Measurements from ENCODE around the gene GNG8. TPM values are rescaled to one million over a fixed set of nuclear protein-coding genes. Genes with fewer than 3 reads are reported as not detected.

Gene GNG8
- total RNA-seq, 1 donor from 2014 or later = not detected

GRCh38 chr19:46660008-46660517 lies 24.1 kb upstream of the GNG8 start:
- no peaks in the 10 kb centered on the region for H3K27me3 ChIP-seq (ENCODE audit: insufficient read depth, low read length)
- H2AFZ ChIP-seq (ENCODE audit: low read depth, low read length) = peak overlapping the region; percentile 69
- H3K4me3 ChIP-seq (ENCODE audit: insufficient read depth, low read depth, low read length) = peak overlapping the region; percentile 65
- TF ChIP-seq CTCF (IDR thresholded peaks at IDR 0.05; ENCODE audit: insufficient read depth, low read depth, low read length) (no peak), EZH2 (IDR thresholded peaks at IDR 0.05; ENCODE audit: insufficient read depth, low read length) (no peak)
- Mint-ChIP-seq H3K27ac (ENCODE audit: unreplicated experiment) (peak overlapping the region; percentile 81), H3K27me3 (ENCODE audit: low read depth, unreplicated experiment) (peaks cover 5% of the 10 kb centered on the region), H3K9me3 (ENCODE audit: unreplicated experiment) (no peaks in the 10 kb centered on the region), H3K4me1 (ENCODE audit: low read depth, unreplicated experiment) (peaks cover 18% of the 10 kb centered on the region), H3K4me3 (ENCODE audit: unreplicated experiment) (peak overlapping the region; percentile 95), H3K36me3 (ENCODE audit: low read depth, unreplicated experiment) (peaks cover 3% of the 10 kb centered on the region)
- H3K27ac ChIP-seq (ENCODE audit: low read depth, low read length) = no peak overlapping the region
- H4K20me1 ChIP-seq (ENCODE audit: insufficient read depth, low read length) = peaks cover 6% of the 10 kb centered on the region
- H3K4me2 ChIP-seq (ENCODE audit: low read length) = peak overlapping the region; percentile 94
- DNase-seq (ENCODE audit: low read depth) (no peak), FAIRE-seq (no peak)
- no peaks in the 10 kb centered on the region for H3K9me3 ChIP-seq (ENCODE audit: insufficient read depth, low read depth, low read length)
- H3K4me1 ChIP-seq (ENCODE audit: insufficient read depth, low read length) = peaks cover 27% of the 10 kb centered on the region
- H3K9ac ChIP-seq (ENCODE audit: low read length) = peak overlapping the region; percentile 71
- H3K36me3 ChIP-seq (ENCODE audit: insufficient read depth, low read length) = no peaks in the 10 kb centered on the region
- no peaks in the 10 kb centered on the region for H3K79me2 ChIP-seq (ENCODE audit: insufficient read depth, low read length)

GRCh38 chr19:46659151-46660007 lies 23.4 kb upstream of the GNG8 start:
- Mint-ChIP-seq H3K4me3 (ENCODE audit: unreplicated experiment) (peak overlapping the region; percentile 95), H3K36me3 (ENCODE audit: low read depth, unreplicated experiment) (peaks cover under 1% of the 10 kb centered on the region), H3K27ac (ENCODE audit: unreplicated experiment) (peak overlapping the region; percentile 81), H3K27me3 (ENCODE audit: low read depth, unreplicated experiment) (peaks cover under 1% of the 10 kb centered on the region), H3K9me3 (ENCODE audit: unreplicated experiment) (no peaks in the 10 kb centered on the region), H3K4me1 (ENCODE audit: low read depth, unreplicated experiment) (peaks cover 24% of the 10 kb centered on the region)
- no peaks in the 10 kb centered on the region for H3K9me3 ChIP-seq (ENCODE audit: insufficient read depth, low read depth, low read length)
- TF ChIP-seq CTCF (IDR thresholded peaks at IDR 0.05; ENCODE audit: insufficient read depth, low read depth, low read length) (no peak), EZH2 (IDR thresholded peaks at IDR 0.05; ENCODE audit: insufficient read depth, low read length) (no peak)
- peak overlapping the region; percentile 94 for H3K4me2 ChIP-seq (ENCODE audit: low read length)
- H3K4me3 ChIP-seq (ENCODE audit: insufficient read depth, low read depth, low read length) = peak overlapping the region; percentile 65
- no peak overlapping the region for H3K27ac ChIP-seq (ENCODE audit: low read depth, low read length)
- no peaks in the 10 kb centered on the region for H3K36me3 ChIP-seq (ENCODE audit: insufficient read depth, low read length)
- H3K79me2 ChIP-seq (ENCODE audit: insufficient read depth, low read length) = no peaks in the 10 kb centered on the region
- H4K20me1 ChIP-seq (ENCODE audit: insufficient read depth, low read length) = peaks cover 6% of the 10 kb centered on the region
- peak overlapping the region; percentile 71 for H3K9ac ChIP-seq (ENCODE audit: low read length)
- no peaks in the 10 kb centered on the region for H3K27me3 ChIP-seq (ENCODE audit: insufficient read depth, low read length)
- FAIRE-seq (no peak), DNase-seq (ENCODE audit: low read depth) (no peak)
- H2AFZ ChIP-seq (ENCODE audit: low read depth, low read length) = peak overlapping the region; percentile 69
- peaks cover 27% of the 10 kb centered on the region for H3K4me1 ChIP-seq (ENCODE audit: insufficient read depth, low read length)

GRCh38 chr19:46656541-46656940 lies 20.5 kb upstream of the GNG8 start:
- H3K9ac ChIP-seq (ENCODE audit: low read length) = no peak overlapping the region
- H3K9me3 Mint-ChIP-seq (ENCODE audit: unreplicated experiment) = no peaks in the 10 kb centered on the region
- peaks cover 20% of the 10 kb centered on the region for H3K4me1 ChIP-seq (ENCODE audit: insufficient read depth, low read length)
- H3K36me3 ChIP-seq (ENCODE audit: insufficient read depth, low read length) = no peaks in the 10 kb centered on the region
- TF ChIP-seq EZH2 (IDR thresholded peaks at IDR 0.05; ENCODE audit: insufficient read depth, low read length) (no peak), CTCF (IDR thresholded peaks at IDR 0.05; ENCODE audit: insufficient read depth, low read depth, low read length) (no peak)
- H3K27ac Mint-ChIP-seq (ENCODE audit: unreplicated experiment) = no peak overlapping the region
- peaks cover 12% of the 10 kb centered on the region for H3K36me3 Mint-ChIP-seq (ENCODE audit: low read depth, unreplicated experiment)
- H3K4me3 ChIP-seq (ENCODE audit: insufficient read depth, low read depth, low read length) = no peak overlapping the region
- no peak for DNase-seq (ENCODE audit: low read depth)
- H3K4me2 ChIP-seq (ENCODE audit: low read length) = no peak overlapping the region
- no peak overlapping the region for H2AFZ ChIP-seq (ENCODE audit: low read depth, low read length)
- peaks cover 3% of the 10 kb centered on the region for H3K27me3 Mint-ChIP-seq (ENCODE audit: low read depth, unreplicated experiment)
- H3K4me1 Mint-ChIP-seq (ENCODE audit: low read depth, unreplicated experiment) = peaks cover 26% of the 10 kb centered on the region
- no peak for FAIRE-seq
- no peak overlapping the region for H3K4me3 Mint-ChIP-seq (ENCODE audit: unreplicated experiment)
- H3K27ac ChIP-seq (ENCODE audit: low read depth, low read length) = no peak overlapping the region
- H4K20me1 ChIP-seq (ENCODE audit: insufficient read depth, low read length) = peaks cover 6% of the 10 kb centered on the region
- H3K27me3 ChIP-seq (ENCODE audit: insufficient read depth, low read length) = no peaks in the 10 kb centered on the region
- no peaks in the 10 kb centered on the region for H3K9me3 ChIP-seq (ENCODE audit: insufficient read depth, low read depth, low read length)
- no peaks in the 10 kb centered on the region for H3K79me2 ChIP-seq (ENCODE audit: insufficient read depth, low read length)
